HG02870 (cell line): ENCODE measurements around the gene CT55.
"Not testable (repeated sequence)": the region's sequence is repeated elsewhere in the genome, so short reads cannot be mapped to it uniquely, and the experiment has no call there.

Experiments
- ATAC-seq: cut with Tn5 transposase; IDR thresholded peaks from one replicate; pipeline ENCODE4 v1.9.1; 2021; ENCODE audit warnings: mild to moderate bottlenecking, moderate library complexity; ENCODE audit not compliant: unreplicated experiment

The CT55 gene

GRCh38 chrX:135170877-135171519 lies at the start of gene CT55:
TSS of gene CT55 (minus strand) at chrX:135171398. CDS start at chrX:135171171, 227 bp downstream.
- no peak for ATAC-seq

- no peak for ATAC-seq
Observed at GRCh38 chrX:135213200-135213844, 42.1 kb upstream of the CT55 start.

- not testable (repeated sequence) for ATAC-seq
Observed at GRCh38 chrX:135206427-135206826, 35.2 kb upstream of the CT55 start.

DNA sequence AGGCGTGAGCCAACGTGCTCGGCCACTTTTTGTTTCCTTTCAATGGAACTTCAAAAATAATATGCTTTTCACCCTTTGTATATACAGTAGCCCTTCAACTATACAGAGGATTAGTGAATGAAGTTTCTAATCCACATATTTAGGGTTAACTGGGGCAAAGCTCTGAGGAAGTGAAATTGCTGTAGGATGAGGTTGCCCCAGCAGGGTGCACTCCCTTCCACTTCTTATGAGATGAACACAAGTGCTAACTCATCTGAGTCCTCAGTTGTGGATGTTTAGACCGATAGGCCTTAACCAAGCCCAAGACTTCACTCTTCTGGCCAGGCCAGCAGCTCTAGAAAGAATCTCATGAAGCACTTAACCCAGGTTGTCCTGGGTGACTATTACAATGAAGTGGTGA lies 29.1 kb upstream of the CT55 start:
- no peak for ATAC-seq

- ATAC-seq = no peak
Observed at GRCh38 chrX:135194684-135195083, 23.5 kb upstream of the CT55 start.

DNA sequence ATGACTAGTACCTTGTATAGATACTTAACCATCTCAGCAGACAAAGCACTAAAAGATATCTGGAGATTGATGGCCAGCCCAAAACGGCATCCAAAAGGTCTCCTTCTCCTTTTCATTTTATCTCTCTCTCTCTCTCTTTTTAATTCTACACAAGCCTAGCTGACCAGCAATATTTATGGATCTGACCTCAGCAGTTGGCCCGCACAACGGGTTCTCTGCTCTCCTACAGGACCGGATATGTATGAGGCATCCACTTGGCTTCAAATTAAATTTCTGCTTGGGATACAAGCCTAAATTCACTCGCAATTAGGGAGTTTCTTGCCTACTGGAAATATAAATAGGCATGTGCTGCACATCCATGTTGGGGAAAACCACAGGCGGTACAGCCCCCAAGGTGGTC lies 22.5 kb upstream of the CT55 start:
- no peak for ATAC-seq

- no peak for ATAC-seq
Observed at GRCh38 chrX:135191838-135192237, 20.6 kb upstream of the CT55 start.

- ATAC-seq = peak; percentile 83
Observed at GRCh38 chrX:135185795-135186443, 14.7 kb upstream of the CT55 start.

GRCh38 chrX:135178636-135179035 lies 7.4 kb upstream of the CT55 start:
- no peak for ATAC-seq

DNA sequence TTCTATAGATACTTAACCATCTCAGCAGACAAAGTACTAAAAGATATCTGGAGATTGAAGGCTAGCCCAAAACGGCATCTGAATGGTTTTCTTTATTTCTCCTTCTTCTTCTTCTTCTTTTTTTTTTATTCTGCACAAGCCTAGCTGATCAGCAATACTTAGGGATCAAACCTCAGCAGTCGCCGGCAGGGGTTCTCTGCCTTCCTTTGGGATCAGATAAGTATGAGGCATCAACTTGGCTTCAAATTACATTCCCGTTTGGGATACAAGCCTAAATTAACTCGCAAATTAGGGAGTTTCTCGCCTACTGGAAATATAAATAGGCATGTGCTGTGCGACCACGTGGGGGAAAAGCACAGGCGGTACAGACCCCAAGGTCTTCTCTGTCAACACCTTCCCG lies 730 bp downstream of the CT55 start:
- ATAC-seq = no peak

GRCh38 chrX:135169534-135169933 lies 1.7 kb downstream of the CT55 start:
- ATAC-seq = not testable (repeated sequence)

GRCh38 chrX:135168486-135168885 lies 2.7 kb downstream of the CT55 start:
- ATAC-seq = no peak

DNA sequence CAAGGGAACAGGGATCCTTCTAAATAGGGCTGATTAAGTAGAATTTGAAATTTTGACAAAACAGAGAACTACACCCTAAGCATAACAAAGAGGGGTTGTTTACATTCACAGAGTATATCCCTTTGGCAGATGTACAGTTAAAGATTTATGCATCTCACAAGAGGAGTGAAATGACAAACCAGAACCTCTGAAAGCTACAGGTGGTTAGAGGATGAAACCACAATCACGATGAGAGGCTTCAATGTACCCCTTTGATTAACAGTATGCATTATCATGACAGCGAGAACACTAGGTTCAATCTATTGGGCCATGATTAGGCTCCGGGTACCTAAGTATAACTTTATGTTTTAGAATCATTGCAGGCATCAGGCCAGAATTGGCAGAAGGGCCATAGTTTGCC lies 16.5 kb downstream of the CT55 start:
- ATAC-seq = not testable (repeated sequence)

DNA sequence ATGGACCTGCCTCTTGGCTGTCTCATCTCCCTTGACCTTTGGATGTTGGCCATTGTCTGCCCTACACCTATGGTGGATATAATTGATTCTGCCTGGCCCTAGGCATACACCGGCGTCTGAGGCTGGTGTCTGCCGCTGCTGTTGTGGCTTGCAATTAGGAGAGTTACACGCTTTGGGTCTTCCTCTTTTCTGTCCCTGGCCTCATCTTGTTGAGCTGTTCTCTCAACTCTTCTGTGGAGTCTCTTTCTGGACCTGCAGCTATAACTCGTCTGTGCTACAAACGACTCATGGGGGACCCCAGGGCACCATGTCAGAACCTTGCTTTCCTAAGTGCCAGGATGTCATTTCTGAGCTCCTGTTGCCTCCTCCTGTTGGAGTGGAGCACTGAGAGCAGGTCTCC lies 45.1 kb downstream of the CT55 start:
- not testable (repeated sequence) for ATAC-seq

DNA sequence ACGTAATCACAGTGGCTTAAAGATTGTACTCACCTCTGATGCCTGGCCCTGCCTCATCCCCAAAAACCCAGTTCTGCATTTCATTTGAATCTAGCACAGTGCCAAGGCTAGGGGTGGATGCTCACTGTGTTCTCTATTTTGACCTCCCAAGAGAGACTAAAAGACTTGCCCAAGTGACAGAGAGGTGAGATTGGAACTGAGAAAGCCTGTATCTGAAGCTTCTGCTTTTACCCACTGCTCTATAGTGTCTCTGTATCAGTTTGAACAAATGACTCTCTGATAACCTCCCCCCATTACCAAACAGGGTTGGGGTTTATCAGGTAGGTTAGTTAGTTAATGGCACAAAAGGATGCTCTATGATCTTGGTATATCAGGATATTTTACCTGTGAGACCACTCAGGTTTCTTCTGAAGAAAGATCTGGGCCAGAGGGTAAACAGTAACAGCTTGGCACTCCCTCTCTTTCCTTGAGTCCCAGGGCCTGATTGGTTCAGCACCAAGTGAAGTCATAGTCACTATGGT lies 51.1 kb downstream of the CT55 start, which contains the start of gene ETDB:
Gene ETDB (minus strand): TSS at position 471 of the 521 bp plus-strand sequence. CDS start 1,265 bp downstream, outside the sequence.
- not testable (repeated sequence) for ATAC-seq

- not testable (repeated sequence) for ATAC-seq
Observed at GRCh38 chrX:135116064-135116463, 55.1 kb downstream of the CT55 start.

- peak; percentile 97 for ATAC-seq
Observed at GRCh38 chrX:135114392-135114791, 56.8 kb downstream of the CT55 start.

GRCh38 chrX:135112743-135113142 lies 58.5 kb downstream of the CT55 start:
- ATAC-seq = no peak

GRCh38 chrX:135112096-135112729 lies 59.0 kb downstream of the CT55 start:
- no peak for ATAC-seq

DNA sequence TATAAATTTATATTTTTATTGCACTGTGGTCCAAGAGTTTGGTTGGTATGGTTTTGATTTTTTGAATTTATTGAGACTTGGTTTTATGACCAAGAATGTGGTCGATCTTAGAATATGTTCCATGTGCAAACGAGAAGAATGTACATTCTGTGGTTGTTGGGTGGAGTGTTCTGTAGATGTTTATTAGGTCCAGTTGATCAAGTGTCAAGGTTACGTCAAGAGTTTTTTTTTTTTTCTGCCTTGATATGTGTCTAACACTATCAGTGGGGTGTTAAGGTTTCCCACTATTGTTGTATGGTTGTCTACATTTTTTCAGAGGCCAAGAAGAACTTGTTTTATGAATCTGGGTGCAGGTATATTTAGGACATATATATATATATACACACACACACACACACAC lies 61.6 kb downstream of the CT55 start:
- ATAC-seq = no peak
